ENCODE measurements around the gene FZD4. TPM values are rescaled to one million over a fixed set of nuclear protein-coding genes. Genes with fewer than 3 reads are reported as not detected.

FZD4 gene
- total and polyA plus RNA-seq, 10 of the 15 experiments (the other 5 are each of a cell fraction or from before 2014, with no cell fraction given) = under 0.01 to 0.13 (median 0.01) TPM; not detected in 6

- no peak for ATAC-seq
- no peak for DNase-seq (ENCODE audit: low read depth, low spot score)
- H3K36me3 ChIP-seq (ENCODE audit: control insufficient read depth in 2 of 2, insufficient read depth in 2 of 2, low read length in 1 of 2) = no peaks in the 10 kb centered on the region
- intact Hi-C loops (cut with micrococcal nuclease; ENCODE audit: unreplicated experiment) = no loop called here
- ChIA-PET CTCF (interaction anchor here (1.1 to 2.0 kb wide), 3 partner anchors 10 to 51 kb away, joined by 3 to 10 read pairs (median 4); no protein-coding TSS in a partner anchor), RAD21 (ENCODE audit: unreplicated experiment) (no interaction called here), POLR2A (no interaction called here), SMC1A (ENCODE audit: uncharacterized antibody, unreplicated experiment) (interaction anchor here (1.0 to 1.4 kb wide), 2 partner anchors 14 to 52 kb away, joined by 3 to 4 read pairs; no protein-coding TSS in a partner anchor)
- no peak overlapping the region for H3K27ac ChIP-seq (ENCODE audit: control insufficient read depth, insufficient read depth)
- in situ Hi-C loops (cut with MboI) = no loop called here
- H3K27me3 ChIP-seq (replicated peaks in 1 of 2; ENCODE audit: control insufficient read depth in 2 of 2, insufficient read depth in 2 of 2, low read length in 1 of 2) = peaks cover 2% of the 10 kb centered on the region in 2 experiments; a peak in 2 of 4 replicates
- H3K4me3 ChIP-seq = no peak overlapping the region
- BruUV-seq (replicated peaks) = no TSS peak
- no peak overlapping the region for H2AFZ ChIP-seq (ENCODE audit: control insufficient read depth, low read depth, low read length)
- no peaks in the 10 kb centered on the region for H4K20me1 ChIP-seq (ENCODE audit: control insufficient read depth, insufficient read depth)
- H3K9ac ChIP-seq (ENCODE audit: control insufficient read depth, insufficient read depth, low read length) = no peak overlapping the region
- H3K9me3 ChIP-seq (replicated peaks; ENCODE audit: control insufficient read depth, insufficient read depth, low read length) = no peaks in the 10 kb centered on the region
- H3K4me2 ChIP-seq (ENCODE audit: control insufficient read depth, insufficient read depth) = no peak overlapping the region
- no peaks in the 10 kb centered on the region for H3K4me1 ChIP-seq (ENCODE audit: control insufficient read depth, insufficient read depth, low read length)
- FAIRE-seq = no peak
- no peaks in the 10 kb centered on the region for H3K79me2 ChIP-seq (ENCODE audit: control insufficient read depth, insufficient read depth, low read length)
- TF ChIP-seq TBL1XR1 (IDR thresholded peaks at IDR 0.05; ENCODE audit: low read depth, low read length) = no peak
- WGBS (ENCODE audit: insufficient coverage, insufficient replicate concordance, low lambda C conversion rate, missing lambda C conversion rate) = 0% methylated on average over 1 of the region's 1 CpG
These were observed 33.0 kb downstream of the FZD4 start for GRCh38 chr11:86922225-86922624.

GRCh38 chr11:86919557-86920210 is 35.5 kb downstream of the FZD4 start:
- in situ Hi-C loops (cut with MboI) = no loop called here
- Histone ChIP-seq H3K4me2 (ENCODE audit: control insufficient read depth, insufficient read depth) (no peak overlapping the region), H3K4me1 (ENCODE audit: control insufficient read depth, insufficient read depth, low read length) (no peaks in the 10 kb centered on the region), H4K20me1 (ENCODE audit: control insufficient read depth, insufficient read depth) (no peaks in the 10 kb centered on the region), H3K27me3 (replicated peaks in 1 of 2; ENCODE audit: control insufficient read depth in 2 of 2, insufficient read depth in 2 of 2, low read length in 1 of 2) (peaks cover 2% of the 10 kb centered on the region in 2 experiments; a peak in 2 of 4 replicates), H3K9me3 (replicated peaks; ENCODE audit: control insufficient read depth, insufficient read depth, low read length) (no peaks in the 10 kb centered on the region), H3K4me3 (no peak overlapping the region), H3K27ac (ENCODE audit: control insufficient read depth, insufficient read depth) (no peak overlapping the region), H2AFZ (ENCODE audit: control insufficient read depth, low read depth, low read length) (no peak overlapping the region), H3K36me3 (ENCODE audit: control insufficient read depth in 2 of 2, insufficient read depth in 2 of 2, low read length in 1 of 2) (no peaks in the 10 kb centered on the region), H3K79me2 (ENCODE audit: control insufficient read depth, insufficient read depth, low read length) (no peaks in the 10 kb centered on the region), H3K9ac (ENCODE audit: control insufficient read depth, insufficient read depth, low read length) (no peak overlapping the region)
- peak; percentile 38; the same call in 1 of the 2 replicates for TF ChIP-seq SMC3 (IDR thresholded peaks at IDR 0.05; ENCODE audit: borderline replicate concordance, low read length)
- peak; percentile 62 for TF ChIP-seq RAD21 (IDR thresholded peaks at IDR 0.05; ENCODE audit: insufficient read depth, low read depth, low read length)
- TF ChIP-seq CTCF (IDR thresholded peaks at IDR 0.05 in 2 of 3, conservative IDR thresholded peaks at IDR 0.05 in 1 of 3; ENCODE audit: control insufficient read depth in 2 of 3, extremely low read depth in 1 of 3, insufficient read depth in 1 of 3, low read depth in 3 of 3, low read length in 3 of 3) = peak; percentile 51 to 57 (median 56); a peak in 5 of 6 replicates
- TF ChIP-seq TCF3 (IDR thresholded peaks at IDR 0.05; ENCODE audit: borderline replicate concordance, insufficient read depth, low read depth, low read length) = no peak
- DNase-seq (ENCODE audit: low read depth, low spot score) (no peak), FAIRE-seq (peak; percentile 13), ATAC-seq (peak; percentile 82)
- ChIA-PET POLR2A (no interaction called here), CTCF (interaction anchor here (0.9 to 1.1 kb wide), 3 partner anchors 10 to 49 kb away, joined by 3 to 4 read pairs (median 3); no protein-coding TSS in a partner anchor), RAD21 (ENCODE audit: unreplicated experiment) (no interaction called here), SMC1A (ENCODE audit: uncharacterized antibody, unreplicated experiment) (interaction anchor here (1.3 kb wide), 1 partner anchor 49 kb away, joined by 4 read pairs; no protein-coding TSS in a partner anchor)
- no TSS peak for BruUV-seq (replicated peaks)
- 31% methylated on average over 7 of the region's 7 CpGs for WGBS (ENCODE audit: insufficient coverage, insufficient replicate concordance, low lambda C conversion rate, missing lambda C conversion rate)
- intact Hi-C loops (cut with micrococcal nuclease; ENCODE audit: unreplicated experiment) = loop anchor here (1.0 to 5.0 kb wide), 3 partner anchors 49 to 1065 kb away; partner anchors contain the start of gene CCDC83

Measured in GM12878 (cell line).